ENCODE results near the gene SRRM4.

DNA sequence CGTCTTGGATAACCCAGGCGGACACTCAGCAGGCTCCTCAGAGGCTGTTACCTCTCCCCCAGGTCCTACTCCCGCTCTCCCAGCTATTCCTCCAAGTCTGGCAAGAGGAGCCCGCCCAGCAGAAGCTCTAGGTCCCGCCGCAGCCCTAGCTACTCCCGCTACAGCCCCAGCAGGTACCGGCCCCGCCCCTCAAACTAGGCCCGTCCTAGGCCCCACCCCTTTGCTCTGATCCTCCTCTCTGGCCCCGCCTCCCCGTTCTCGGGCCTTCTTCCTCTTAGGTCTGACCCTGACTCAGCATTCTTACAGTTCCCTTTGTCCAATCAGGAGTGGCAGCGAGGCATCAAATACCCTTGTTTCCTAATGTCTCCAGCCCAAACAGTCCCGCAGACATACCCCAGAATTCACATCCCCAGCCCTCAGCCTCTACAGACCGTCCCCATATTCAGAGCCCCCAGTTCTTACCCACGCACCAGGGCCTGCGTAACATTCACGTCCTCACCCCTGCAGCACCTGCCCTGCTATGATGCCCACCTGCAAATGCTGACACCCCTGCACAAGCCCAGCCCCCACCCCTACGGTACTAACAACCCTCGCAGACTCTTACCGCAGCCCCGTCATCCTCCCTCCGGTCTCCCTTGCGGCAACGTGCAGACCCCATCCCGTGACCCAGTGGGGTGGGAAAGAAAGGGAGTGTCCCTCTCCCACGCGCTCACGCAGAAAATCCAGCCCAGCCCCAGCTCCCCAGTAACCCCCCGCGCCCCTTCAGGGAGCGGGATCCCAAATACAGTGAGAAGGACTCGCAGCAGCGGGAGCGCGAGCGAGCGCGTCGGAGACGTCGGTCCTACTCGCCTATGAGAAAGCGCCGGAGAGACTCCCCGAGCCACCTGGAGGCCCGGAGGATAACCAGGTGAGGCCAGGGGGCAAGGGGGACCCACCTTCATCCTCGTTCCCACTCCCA, 172.4 kb downstream of the SRRM4 start:
- TF ChIP-seq, protein P1, sequence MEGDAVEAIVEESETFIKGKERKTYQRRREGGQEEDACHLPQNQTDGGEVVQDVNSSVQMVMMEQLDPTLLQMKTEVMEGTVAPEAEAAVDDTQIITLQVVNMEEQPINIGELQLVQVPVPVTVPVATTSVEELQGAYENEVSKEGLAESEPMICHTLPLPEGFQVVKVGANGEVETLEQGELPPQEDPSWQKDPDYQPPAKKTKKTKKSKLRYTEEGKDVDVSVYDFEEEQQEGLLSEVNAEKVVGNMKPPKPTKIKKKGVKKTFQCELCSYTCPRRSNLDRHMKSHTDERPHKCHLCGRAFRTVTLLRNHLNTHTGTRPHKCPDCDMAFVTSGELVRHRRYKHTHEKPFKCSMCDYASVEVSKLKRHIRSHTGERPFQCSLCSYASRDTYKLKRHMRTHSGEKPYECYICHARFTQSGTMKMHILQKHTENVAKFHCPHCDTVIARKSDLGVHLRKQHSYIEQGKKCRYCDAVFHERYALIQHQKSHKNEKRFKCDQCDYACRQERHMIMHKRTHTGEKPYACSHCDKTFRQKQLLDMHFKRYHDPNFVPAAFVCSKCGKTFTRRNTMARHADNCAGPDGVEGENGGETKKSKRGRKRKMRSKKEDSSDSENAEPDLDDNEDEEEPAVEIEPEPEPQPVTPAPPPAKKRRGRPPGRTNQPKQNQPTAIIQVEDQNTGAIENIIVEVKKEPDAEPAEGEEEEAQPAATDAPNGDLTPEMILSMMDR (IDR thresholded peaks at IDR 0.05), result no peak
- no peak for TF ChIP-seq POLR2A (IDR thresholded peaks at IDR 0.05)

All from testis (tissue), 2 donors.